Renal cortex interstitium (tissue), 11 donors: ENCODE data around the gene PRKAA2. TPM values are rescaled to one million over a fixed set of nuclear protein-coding genes. Genes with fewer than 3 reads are reported as not detected.

Experiments
- DNase-seq, 11 donors: peaks; one replicate each; pipeline ENCODE4 v3.0.0-alpha.2; 2013; ENCODE audit warnings: low read depth in 9 of 11, low spot score in 4 of 11; ENCODE audit errors: extremely low read depth in 1 of 11
- polyA plus RNA-seq, 3 donors: library from polyadenylated mRNA; unstranded; fragments of 120-200 nt; gene quantifications; one replicate each; pipeline ENCODE4 v1.2.1, GENCODE V29; 2013; ENCODE audit not compliant: insufficient read length in 3 of 3

Gene PRKAA2
- polyA plus RNA-seq, 3 donors = 13.9 to 23.0 (median 18.9) TPM

GRCh38 chr1:56696663-56697062 lies 51.5 kb downstream of the PRKAA2 start:
- no peak for DNase-seq

GRCh38 chr1:56703747-56704146 lies 58.6 kb downstream of the PRKAA2 start:
- DNase-seq = no peak

GRCh38 chr1:56707379-56707778 lies 62.3 kb downstream of the PRKAA2 start:
- DNase-seq = no peak

GRCh38 chr1:56709269-56709880 lies 64.3 kb downstream of the PRKAA2 start:
- DNase-seq = peak; percentile 13 to 58 (median 32)

- no peak for DNase-seq
Measured at GRCh38 chr1:56709995-56710394, 64.9 kb downstream of the PRKAA2 start.

- no peak for DNase-seq
Measured at GRCh38 chr1:56710646-56711045, 65.5 kb downstream of the PRKAA2 start.

- DNase-seq = no peak
Measured at GRCh38 chr1:56712150-56712549, 67.0 kb downstream of the PRKAA2 start.

GRCh38 chr1:56713112-56713511 lies 68.0 kb downstream of the PRKAA2 start:
- DNase-seq = no peak

GRCh38 chr1:56715156-56715555 lies 70.0 kb downstream of the PRKAA2 start:
- DNase-seq = no peak

GRCh38 chr1:56719171-56719570 lies 74.1 kb downstream of the PRKAA2 start:
- DNase-seq = no peak

- no peak for DNase-seq
Measured at GRCh38 chr1:56726706-56727105, 81.6 kb downstream of the PRKAA2 start.

GRCh38 chr1:56728964-56729363 lies 83.8 kb downstream of the PRKAA2 start:
- DNase-seq = no peak

GRCh38 chr1:56745231-56745630 lies 100.1 kb downstream of the PRKAA2 start:
- DNase-seq = no peak

- DNase-seq = no peak
Measured at GRCh38 chr1:56754708-56755479, 109.8 kb downstream of the PRKAA2 start.

- no peak for DNase-seq
Measured at GRCh38 chr1:56755911-56756310, 110.8 kb downstream of the PRKAA2 start.

GRCh38 chr1:56758135-56758534 lies 113.0 kb downstream of the PRKAA2 start:
- DNase-seq = peak in 3 of 11 donors; percentile 5 to 20 (median 10)

- DNase-seq = no peak
Measured at GRCh38 chr1:56758794-56759193, 113.7 kb downstream of the PRKAA2 start.
